Tibial nerve (tissue), 4 donors: ENCODE results near the gene CENPP.

Experiments
- EP300 ChIP-seq, 2 donors: sonication (generic); formaldehyde crosslinking; IDR thresholded peaks; one replicate each; pipeline ENCODE4 v1.6.1; 2017; ENCODE audit warnings: antibody characterized with exemption in 2 of 2, mild to moderate bottlenecking in 1 of 2
- POLR2A ChIP-seq, 2 donors: fragments of 450-650 bp; IDR thresholded peaks; one replicate each; pipeline ENCODE4 v1.6.1; 2017; ENCODE audit warnings: antibody characterized with exemption in 2 of 2, mild to moderate bottlenecking in 2 of 2, moderate library complexity in 2 of 2
- TF ChIP-seq, protein P1 (sequence below), 5 experiments: fragments of 200-600 bp in 3 of 5; fragments of 450-650 bp in 2 of 5; sonication (generic) in 3 of 5; IDR thresholded peaks; one replicate each; pipeline ENCODE4 v1.5.1; 2016 to 2019; ENCODE audit warnings: antibody characterized with exemption in 5 of 5, mild to moderate bottlenecking in 3 of 5, moderate library complexity in 2 of 5

DNA sequence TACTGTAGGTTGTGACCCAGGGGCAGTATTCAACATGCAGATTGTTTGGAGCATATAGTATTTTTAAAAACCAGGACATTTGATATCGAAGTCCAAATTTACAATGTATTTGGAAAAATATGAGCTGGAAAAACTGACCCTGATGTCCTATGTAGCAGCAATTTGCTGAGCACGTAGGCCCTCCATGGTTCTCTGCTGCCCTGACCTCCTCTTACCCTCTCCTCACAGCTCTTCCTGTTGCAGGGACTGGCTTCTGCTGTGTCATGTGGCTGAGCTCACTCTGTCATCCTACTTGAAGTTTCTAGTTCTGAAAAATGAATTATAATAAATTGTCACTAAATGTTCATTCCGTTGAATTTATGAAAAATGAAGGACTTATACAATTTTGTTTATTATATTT is 160.6 kb downstream of the CENPP start:
- TF ChIP-seq, protein P1, sequence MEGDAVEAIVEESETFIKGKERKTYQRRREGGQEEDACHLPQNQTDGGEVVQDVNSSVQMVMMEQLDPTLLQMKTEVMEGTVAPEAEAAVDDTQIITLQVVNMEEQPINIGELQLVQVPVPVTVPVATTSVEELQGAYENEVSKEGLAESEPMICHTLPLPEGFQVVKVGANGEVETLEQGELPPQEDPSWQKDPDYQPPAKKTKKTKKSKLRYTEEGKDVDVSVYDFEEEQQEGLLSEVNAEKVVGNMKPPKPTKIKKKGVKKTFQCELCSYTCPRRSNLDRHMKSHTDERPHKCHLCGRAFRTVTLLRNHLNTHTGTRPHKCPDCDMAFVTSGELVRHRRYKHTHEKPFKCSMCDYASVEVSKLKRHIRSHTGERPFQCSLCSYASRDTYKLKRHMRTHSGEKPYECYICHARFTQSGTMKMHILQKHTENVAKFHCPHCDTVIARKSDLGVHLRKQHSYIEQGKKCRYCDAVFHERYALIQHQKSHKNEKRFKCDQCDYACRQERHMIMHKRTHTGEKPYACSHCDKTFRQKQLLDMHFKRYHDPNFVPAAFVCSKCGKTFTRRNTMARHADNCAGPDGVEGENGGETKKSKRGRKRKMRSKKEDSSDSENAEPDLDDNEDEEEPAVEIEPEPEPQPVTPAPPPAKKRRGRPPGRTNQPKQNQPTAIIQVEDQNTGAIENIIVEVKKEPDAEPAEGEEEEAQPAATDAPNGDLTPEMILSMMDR (IDR thresholded peaks at IDR 0.05) = no peak
- TF ChIP-seq POLR2A (IDR thresholded peaks at IDR 0.05) (no peak), EP300 (IDR thresholded peaks at IDR 0.05) (no peak)
